K562 (cell line): ENCODE data around the gene GTF3C1. TPM values are rescaled to one million over a fixed set of nuclear protein-coding genes. Genes with fewer than 3 reads are reported as not detected.

Source experiments
- ATAC-seq: fragments of 200-7000 bp; cut with Tn5 transposase; 3 replicates; pipeline ENCODE4 v1.9.1; 2020; ENCODE audit warnings: moderate library complexity
- BruUV-seq: library from RNA; stranded (reverse); fragments of 400-500 nt; replicated peaks from 2 replicates; lab custom pipeline; 2021; lab: Mats Ljungman, UMichigan
- CTCF ChIA-PET: fragments of 300-600 bp; formaldehyde crosslinking; extraction: SDS; loops from one replicate; lab custom pipeline; 2021; ENCODE audit warnings: low intra/inter-chr PET ratio; lab: Yijun Ruan, JAX
- POLR2A ChIA-PET: fragments of 300-600, 350-650 bp; sonication (Branson Sonifier 250); formaldehyde crosslinking; extraction: SDS; loops from one replicate; lab custom pipeline; 2021; ENCODE audit warnings: antibody characterized with exemption, inconsistent platforms; lab: Yijun Ruan, JAX
- DNase-seq, 4 experiments: peaks; one replicate each; pipeline versions ENCODE4 v3.0.0 to v3.0.0-alpha.2; 2011 to 2018; ENCODE audit warnings: low spot score in 3 of 4, mixed read lengths in 3 of 4; ENCODE audit errors: extremely low read depth in 1 of 4
- FAIRE-seq: peaks from 2 replicates; lab custom pipeline; 2011; peaks lifted over from hg19 to GRCh38; lab: Jason Lieb, UNC
- H2AFZ ChIP-seq: 2 replicates; pipeline ENCODE4 v1.6.0; 2011; ENCODE audit warnings: low read depth, low read length, control low read depth, inconsistent platforms
- H3K27ac ChIP-seq: fragments of 200-600 bp; 3 replicates; pipeline ENCODE4 v1.8.0; 2011; ENCODE audit warnings: low read depth, mild to moderate bottlenecking, control low read depth, inconsistent platforms, low read length, moderate library complexity, mixed read lengths; ENCODE audit errors: extremely low read depth
- H3K27me3 ChIP-seq, 2 experiments: fragments of 300-600 bp in 1 of 2; 2 replicates in 1 of 2; 3 replicates in 1 of 2; pipeline versions ENCODE4 v1.6.0 to v1.8.0; 2011; ENCODE audit warnings: inconsistent platforms in 2 of 2, low read length in 2 of 2, mild to moderate bottlenecking in 1 of 2, mixed read lengths in 1 of 2, moderate library complexity in 1 of 2; ENCODE audit not compliant: control insufficient read depth in 2 of 2, insufficient read depth in 2 of 2
- H3K36me3 ChIP-seq: fragments of 300-600 bp; 3 replicates; pipeline ENCODE4 v1.8.0; 2011; ENCODE audit warnings: mild to moderate bottlenecking, low read length, inconsistent platforms; ENCODE audit not compliant: control insufficient read depth, insufficient read depth
- H3K4me1 ChIP-seq, 2 experiments: fragments of 200-600 bp in 1 of 2; replicated peaks in 1 of 2; 2 replicates in 1 of 2; 3 replicates in 1 of 2; pipeline versions ENCODE4 v1.5.1 to v1.8.0; 2011; ENCODE audit warnings: inconsistent platforms in 2 of 2, low read length in 2 of 2, mild to moderate bottlenecking in 1 of 2, mixed read lengths in 1 of 2, moderate library complexity in 1 of 2; ENCODE audit not compliant: control insufficient read depth in 2 of 2, insufficient read depth in 2 of 2
- H3K4me2 ChIP-seq: 2 replicates; pipeline ENCODE4 v1.6.1; 2011; ENCODE audit warnings: low read length, control low read depth, inconsistent platforms, mixed read lengths; ENCODE audit not compliant: insufficient read depth
- H3K4me3 ChIP-seq: fragments of 200-600 bp; sonication (generic), shearing (Covaris generic); 2 replicates; pipeline ENCODE4 v1.5.1; 2016; ENCODE audit warnings: control low read depth, inconsistent platforms
- H3K79me2 ChIP-seq: fragments of 200-600 bp; 3 replicates; pipeline ENCODE4 v1.8.0; 2011; ENCODE audit warnings: low read length, inconsistent platforms; ENCODE audit not compliant: control insufficient read depth, insufficient read depth
- H3K9ac ChIP-seq, 2 experiments: 2 replicates each; pipeline versions ENCODE4 v1.6.0 to v1.6.1; 2011; ENCODE audit warnings: low read depth in 2 of 2, low read length in 2 of 2, control low read depth in 1 of 2, inconsistent platforms in 1 of 2, mild to moderate bottlenecking in 1 of 2, mixed read lengths in 1 of 2; ENCODE audit not compliant: insufficient read depth in 1 of 2
- H3K9me1 ChIP-seq: one replicate; pipeline ENCODE4 v1.6.0; 2011; ENCODE audit warnings: inconsistent platforms, mild to moderate bottlenecking, low read length, moderate library complexity; ENCODE audit not compliant: control insufficient read depth, insufficient read depth
- H3K9me3 ChIP-seq: replicated peaks from 2 replicates; pipeline ENCODE4 v1.5.1; 2011; ENCODE audit warnings: low read depth, low read length, inconsistent platforms; ENCODE audit not compliant: control insufficient read depth, insufficient read depth
- H4K20me1 ChIP-seq: replicated peaks from 2 replicates; pipeline ENCODE4 v1.6.1; 2011; ENCODE audit warnings: low read length, inconsistent platforms, mixed read lengths; ENCODE audit not compliant: control insufficient read depth, insufficient read depth
- ASH1L ChIP-seq: fragments of 450-650 bp; IDR thresholded peaks from 2 replicates; pipeline ENCODE4 v1.6.1; 2018; ENCODE audit warnings: borderline replicate concordance, mild to moderate bottlenecking, low read depth; ENCODE audit not compliant: partially characterized antibody
- BRD9 ChIP-seq: fragments of 450-650 bp; IDR thresholded peaks from 2 replicates; pipeline ENCODE4 v1.6.1; 2018; ENCODE audit warnings: low read depth; ENCODE audit not compliant: partially characterized antibody
- GABPB1 ChIP-seq: sonication (generic); formaldehyde crosslinking; IDR thresholded peaks from 2 replicates; pipeline ENCODE4 v1.8.0; 2022; ENCODE audit warnings: mild to moderate bottlenecking, missing genetic modification reagents
- KAT7 ChIP-seq: sonication (generic); formaldehyde crosslinking; IDR thresholded peaks from 2 replicates; pipeline ENCODE4 v1.8.0; 2022; ENCODE audit warnings: missing genetic modification reagents, mild to moderate bottlenecking, borderline replicate concordance
- PATZ1 ChIP-seq: fragments of 250-450 bp; sonication (Bioruptor Pico); IDR thresholded peaks from 2 replicates; pipeline ENCODE4 v1.5.0; 2020; ENCODE audit warnings: mild to moderate bottlenecking, borderline replicate concordance
- PRDM10 ChIP-seq: fragments of 450-650 bp; IDR thresholded peaks from 2 replicates; pipeline ENCODE4 v1.6.1; 2018; ENCODE audit not compliant: partially characterized antibody
- TOE1 ChIP-seq, 2 experiments: fragments of 450-650 bp in 1 of 2; sonication (generic) in 1 of 2; formaldehyde crosslinking in 1 of 2; IDR thresholded peaks; 2 replicates each; pipeline versions ENCODE4 v1.7.1 to v1.8.0; 2016 to 2022; ENCODE audit warnings: borderline replicate concordance in 2 of 2, mild to moderate bottlenecking in 2 of 2, antibody characterized with exemption in 1 of 2, inconsistent platforms in 1 of 2, low read depth in 1 of 2, missing genetic modification reagents in 1 of 2, moderate library complexity in 1 of 2
- WGBS: fragments of 100-300 bp; shearing (Covaris generic); methylation state at CpG from one replicate; pipeline ENCODE4 v1.1.6; 2016; ENCODE audit warnings: low coverage, mixed read lengths; ENCODE audit not compliant: insufficient coverage; ENCODE audit errors: missing lambda C conversion rate; 5-methylcytosine and 5-hydroxymethylcytosine counted together
- in situ Hi-C: fragments of 300-500 bp; cut with MboI; formaldehyde crosslinking; loops from 4 replicates; pipeline ENCODE4 v1.15.0; 2018; ENCODE audit warnings: inconsistent platforms, mixed read lengths
- intact Hi-C: fragments of 100-400 bp; cut with micrococcal nuclease; formaldehyde crosslinking; loops from 2 replicates; pipeline ENCODE4 v1.14.2; 2022
- polyA plus RNA-seq, 8 experiments: library from polyadenylated mRNA; depleted of rRNA in 4 of 8; stranded (reverse) in 5 of 8; unstranded in 3 of 8; fragments of >200 nt; fragmentation: Nextera tagmentation in 2 of 8; fragmentation: Illumina TruSeq in 1 of 8; extraction: Ambion mirVana in 2 of 8; extraction: Trizol in 1 of 8; gene quantifications; 2 replicates each; pipeline versions ENCODE4 v1.2.1 to v1.2.3, GENCODE V29; 2011 to 2014; ENCODE audit warnings: inconsistent platforms in 1 of 8, missing spikeins in 1 of 8
- total RNA-seq, 7 experiments: library from RNA; depleted of rRNA in 6 of 7; stranded (reverse); fragments of >200 nt in 6 of 7; fragmentation: Illumina TruSeq in 2 of 7; extraction: Trizol in 2 of 7; gene quantifications; 2 replicates each; pipeline versions ENCODE4 v1.2.1 to v1.2.3, GENCODE V29; 2011 to 2021; ENCODE audit warnings: low replicate concordance in 1 of 7

Gene GTF3C1
- total and polyA plus RNA-seq, 9 of the 15 experiments (the other 6 are each of a cell fraction or from before 2014, with no cell fraction given): 0.72 to 63.6 (median 30.9) TPM

- ChIA-PET POLR2A (interaction anchor here (1.9 kb wide), 1 partner anchor 11 kb away, joined by 6 read pairs; no protein-coding TSS in a partner anchor), CTCF (no interaction called here)
- Histone ChIP-seq H3K79me2 (no peaks in the 10 kb centered on the region), H3K27ac (no peak overlapping the region)
- TF ChIP-seq KAT7 (CRISPR knock-in tag): no peak
- TF ChIP-seq PATZ1 (CRISPR knock-in tag): no peak
- TF ChIP-seq GABPB1 (CRISPR knock-in tag): no peak
- no peak for TF ChIP-seq BRD9
- TF ChIP-seq TOE1 (IDR thresholded peaks at IDR 0.05; ENCODE audit: borderline replicate concordance): no peak
- no peak for TF ChIP-seq TOE1 (CRISPR knock-in tag; IDR thresholded peaks at IDR 0.05; ENCODE audit: borderline replicate concordance, low read depth)
- no peak for TF ChIP-seq ASH1L
- TF ChIP-seq PRDM10: no peak
- TF ChIP-seq, all 486 proteins: peak for 0
- Histone ChIP-seq H2AFZ (no peak overlapping the region), H3K4me1 (no peaks in the 10 kb centered on the region), H3K4me3 (no peak overlapping the region), H4K20me1 (no peaks in the 10 kb centered on the region), H3K4me2 (no peak overlapping the region), H3K9ac (no peak overlapping the region), H3K36me3 (no peaks in the 10 kb centered on the region), H3K9me1 (no peaks in the 10 kb centered on the region), H3K27me3 (peaks cover 0 to 9% of the 10 kb centered on the region in 2 experiments; a peak in 2 of 5 replicates), H3K9me3 (0 out of 2 replicates have a peak, but pooled peaks cover 4% of the 10 kb centered on the region)
- in situ Hi-C loops: no loop called here
- no peak for DNase-seq
- BruUV-seq: no TSS peak
- ATAC-seq: no peak
- WGBS: 8% methylated on average over 8 of the region's 8 CpGs
- FAIRE-seq: no peak
- intact Hi-C loops: no loop called here
These were observed 107.7 kb downstream of the GTF3C1 start for GRCh38 chr16:27441998-27442397.
